Omental fat pad (tissue), 4 donors: Measurements from ENCODE around the gene ALDH3B1. TPM values are rescaled to one million over a fixed set of nuclear protein-coding genes. Genes with fewer than 3 reads are reported as not detected.

Experiments
- ATAC-seq: fragments of 150-250 bp; one replicate; pipeline ENCODE4 v1.9.1; 2016; ENCODE audit warnings: mild to moderate bottlenecking, moderate library complexity; ENCODE audit not compliant: low FRiP score
- DNase-seq: peaks from one replicate; pipeline ENCODE4 v3.0.0-alpha.2; 2019; ENCODE audit warnings: low spot score
- total RNA-seq, 4 donors: library from RNA; depleted of rRNA; stranded (reverse); fragments of >200 nt; gene quantifications; one replicate each; pipeline ENCODE4 v1.1.0, GENCODE V29; 2016
- TF ChIP-seq, protein P1 (sequence below), 3 donors: fragments of 450-650 bp; IDR thresholded peaks; one replicate each; pipeline ENCODE4 v1.5.1; 2016 to 2017; ENCODE audit warnings: antibody characterized with exemption in 3 of 3, mild to moderate bottlenecking in 3 of 3, moderate library complexity in 2 of 3

The ALDH3B1 gene
- total RNA-seq, 4 donors from 2014 or later: 20.5 to 90.8 (median 30.9) TPM

DNA sequence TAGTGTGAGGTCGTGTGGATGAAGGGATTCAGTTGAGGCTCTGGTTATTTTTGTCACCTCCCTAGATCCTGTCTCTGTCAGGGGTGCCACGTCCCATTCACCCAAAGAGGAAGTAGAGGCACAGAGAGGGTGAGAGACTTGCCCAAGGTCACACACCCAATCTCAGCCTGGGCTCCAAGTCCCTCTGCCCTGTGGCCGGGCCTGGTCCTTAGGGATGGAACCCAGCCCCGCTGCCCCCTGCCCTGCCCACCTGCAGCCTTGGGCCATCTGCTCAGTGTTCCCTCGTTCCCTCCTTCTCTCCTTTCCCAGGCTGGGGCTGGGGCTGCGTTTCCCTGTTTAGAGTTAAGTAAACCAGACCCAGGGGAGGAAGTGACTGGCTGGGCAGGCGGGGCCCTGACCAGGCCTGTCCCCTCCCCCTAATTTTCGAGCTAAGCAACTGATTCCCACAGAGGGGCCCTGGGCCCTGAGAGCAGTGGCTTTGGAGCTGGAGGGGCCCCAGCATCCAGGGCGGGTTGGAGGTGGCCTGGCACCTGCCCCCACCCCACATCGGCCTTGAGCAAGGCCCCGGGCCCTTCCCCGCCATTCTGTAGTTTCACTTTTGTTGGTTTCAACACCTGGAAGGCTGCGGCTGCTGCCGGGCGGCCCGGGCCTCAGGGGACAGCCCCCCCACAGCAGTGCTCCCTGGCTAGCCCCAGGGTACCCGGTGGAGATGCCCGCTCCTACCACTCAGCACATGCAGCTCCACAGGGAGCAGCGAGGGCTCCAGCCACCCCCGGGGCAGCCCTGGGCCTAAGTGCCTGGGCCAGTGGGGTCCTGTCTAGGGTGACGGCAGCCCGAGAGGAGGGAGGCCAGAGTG lies 30.2 kb downstream of the ALDH3B1 start:
- DNase-seq (no peak), ATAC-seq (peak; percentile 31)
- TF ChIP-seq, protein P1, sequence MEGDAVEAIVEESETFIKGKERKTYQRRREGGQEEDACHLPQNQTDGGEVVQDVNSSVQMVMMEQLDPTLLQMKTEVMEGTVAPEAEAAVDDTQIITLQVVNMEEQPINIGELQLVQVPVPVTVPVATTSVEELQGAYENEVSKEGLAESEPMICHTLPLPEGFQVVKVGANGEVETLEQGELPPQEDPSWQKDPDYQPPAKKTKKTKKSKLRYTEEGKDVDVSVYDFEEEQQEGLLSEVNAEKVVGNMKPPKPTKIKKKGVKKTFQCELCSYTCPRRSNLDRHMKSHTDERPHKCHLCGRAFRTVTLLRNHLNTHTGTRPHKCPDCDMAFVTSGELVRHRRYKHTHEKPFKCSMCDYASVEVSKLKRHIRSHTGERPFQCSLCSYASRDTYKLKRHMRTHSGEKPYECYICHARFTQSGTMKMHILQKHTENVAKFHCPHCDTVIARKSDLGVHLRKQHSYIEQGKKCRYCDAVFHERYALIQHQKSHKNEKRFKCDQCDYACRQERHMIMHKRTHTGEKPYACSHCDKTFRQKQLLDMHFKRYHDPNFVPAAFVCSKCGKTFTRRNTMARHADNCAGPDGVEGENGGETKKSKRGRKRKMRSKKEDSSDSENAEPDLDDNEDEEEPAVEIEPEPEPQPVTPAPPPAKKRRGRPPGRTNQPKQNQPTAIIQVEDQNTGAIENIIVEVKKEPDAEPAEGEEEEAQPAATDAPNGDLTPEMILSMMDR (IDR thresholded peaks at IDR 0.05): no peak

DNA sequence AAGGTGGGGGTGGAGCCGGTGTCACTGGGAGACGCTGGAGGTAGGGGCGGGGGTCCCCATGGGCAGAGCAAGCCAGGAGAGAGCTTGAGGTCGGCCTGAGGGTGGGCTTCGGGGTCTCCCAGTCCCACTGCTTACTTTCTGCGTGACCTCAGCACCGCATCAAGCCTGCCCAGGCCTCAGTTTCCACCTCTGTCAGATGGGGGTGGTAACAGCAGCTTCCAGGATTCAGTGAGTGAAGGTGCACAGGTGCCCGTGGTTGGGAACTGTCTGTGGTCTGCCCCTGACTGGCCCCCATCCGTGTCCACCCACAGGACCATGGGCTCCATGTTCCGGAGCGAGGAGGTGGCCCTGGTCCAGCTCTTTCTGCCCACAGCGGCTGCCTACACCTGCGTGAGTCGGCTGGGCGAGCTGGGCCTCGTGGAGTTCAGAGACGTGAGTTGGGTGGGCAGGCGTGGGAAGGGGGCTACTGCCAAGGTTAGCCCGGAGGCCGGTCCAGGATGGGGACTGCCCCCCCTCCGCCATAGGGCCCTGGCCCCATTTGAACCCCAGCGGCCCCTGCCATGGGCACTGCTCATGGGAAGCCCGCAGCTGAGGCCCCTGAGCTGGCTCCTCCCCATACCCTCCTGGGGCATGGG lies 30.9 kb downstream of the ALDH3B1 start:
- DNase-seq (no peak), ATAC-seq (no peak)
- TF ChIP-seq, protein P1 (IDR thresholded peaks at IDR 0.05): no peak

DNA sequence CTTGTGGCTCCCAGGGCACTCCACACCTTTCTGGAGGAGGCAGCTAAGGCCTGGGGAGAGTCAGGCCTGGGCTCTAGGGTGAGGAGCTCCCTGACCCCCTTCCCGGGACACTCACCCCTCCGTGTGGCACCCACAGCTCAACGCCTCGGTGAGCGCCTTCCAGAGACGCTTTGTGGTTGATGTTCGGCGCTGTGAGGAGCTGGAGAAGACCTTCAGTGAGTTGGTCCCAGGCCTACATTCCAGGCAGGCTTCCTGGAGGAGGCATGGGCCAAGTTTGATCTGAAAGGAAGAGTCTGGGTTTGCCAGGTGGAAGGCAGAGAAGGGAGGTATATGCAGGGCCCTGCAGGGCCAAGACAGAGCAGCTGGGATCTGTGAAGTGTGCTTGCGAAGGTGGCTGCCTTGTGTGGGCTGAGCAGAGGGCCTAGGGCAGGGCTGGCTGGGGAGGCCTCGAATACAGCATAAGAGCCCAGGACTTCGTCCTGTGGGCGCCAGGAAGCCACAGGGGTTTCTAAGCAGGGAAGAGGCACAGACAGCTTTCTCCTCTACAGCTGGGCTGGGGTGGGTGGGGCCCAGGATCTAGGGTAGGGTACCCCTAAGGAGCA lies 31.6 kb downstream of the ALDH3B1 start:
- DNase-seq (no peak), ATAC-seq (no peak)
- TF ChIP-seq, protein P1 (IDR thresholded peaks at IDR 0.05): no peak

DNA sequence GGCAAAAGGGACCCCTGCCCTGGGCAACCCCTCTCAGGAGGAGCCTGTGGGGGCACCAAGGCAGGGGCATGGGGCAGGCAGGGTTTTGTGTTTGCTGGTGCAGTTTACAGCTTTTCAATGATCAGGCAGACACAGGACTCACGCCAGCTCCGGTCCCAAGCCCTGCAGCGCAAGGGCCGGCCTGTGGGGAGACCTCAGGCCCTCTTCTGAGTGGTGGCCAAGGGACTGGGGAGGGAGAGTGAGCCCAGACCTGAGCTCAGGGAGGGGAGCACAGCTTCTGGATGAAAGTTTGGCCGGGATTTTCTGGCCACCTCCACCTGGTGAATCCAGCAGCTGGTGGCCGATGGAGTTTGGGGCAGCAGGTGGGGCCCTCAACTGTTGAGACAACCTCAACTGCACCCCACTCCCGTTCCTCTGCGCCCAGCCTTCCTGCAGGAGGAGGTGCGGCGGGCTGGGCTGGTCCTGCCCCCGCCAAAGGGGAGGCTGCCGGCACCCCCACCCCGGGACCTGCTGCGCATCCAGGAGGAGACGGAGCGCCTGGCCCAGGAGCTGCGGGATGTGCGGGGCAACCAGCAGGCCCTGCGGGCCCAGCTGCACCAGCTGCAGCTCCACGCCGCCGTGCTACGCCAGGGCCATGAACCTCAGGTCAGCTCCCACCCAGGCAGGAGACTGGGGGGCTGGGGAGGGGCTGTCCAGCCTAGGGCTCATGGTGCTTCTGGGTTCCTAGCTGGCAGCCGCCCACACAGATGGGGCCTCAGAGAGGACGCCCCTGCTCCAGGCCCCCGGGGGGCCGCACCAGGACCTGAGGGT lies 32.3 kb downstream of the ALDH3B1 start:
- TF ChIP-seq, protein P1 (IDR thresholded peaks at IDR 0.05): no peak
- no peak for DNase-seq
- ATAC-seq: no peak

DNA sequence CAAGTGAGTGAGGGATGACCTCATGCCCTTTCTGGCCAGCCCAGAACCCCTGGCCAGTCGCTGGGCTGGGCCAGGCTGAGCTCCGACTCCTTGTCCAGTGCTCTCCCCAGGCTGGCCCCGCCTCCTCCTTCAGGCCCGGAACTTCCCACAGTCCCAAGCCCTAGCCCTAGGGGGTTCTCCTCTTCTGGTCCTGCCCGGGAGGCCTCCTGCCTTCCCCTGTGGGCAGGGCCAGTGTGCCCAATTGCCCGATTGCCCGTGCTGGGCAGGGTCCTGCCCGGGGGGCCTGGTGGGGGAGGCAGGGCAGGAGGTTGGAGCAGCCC lies 32.9 kb downstream of the ALDH3B1 start:
- ATAC-seq: no peak
- DNase-seq: no peak

More for the DNA sequence above, 32.9 kb downstream of the ALDH3B1 start:
- TF ChIP-seq, protein P1 (IDR thresholded peaks at IDR 0.05): no peak
